Nephron progenitor cell (in vitro differentiated cells): ENCODE data around the gene DSN1.
A peak's percentile ranks its signal among the peaks of the same experiment; 100 is the strongest.

ENCODE experiments used
- DNase-seq: peaks from one replicate; pipeline ENCODE4 v3.0.0; 2021
- H3K27ac Mint-ChIP-seq: 2 replicates; pipeline ENCODE4 v1.8.0; 2021; ENCODE audit warnings: mild to moderate bottlenecking, moderate library complexity, mixed read lengths
- H3K27me3 Mint-ChIP-seq: 2 replicates; pipeline ENCODE4 v1.8.0; 2021; ENCODE audit warnings: mild to moderate bottlenecking, low read depth, mixed read lengths; ENCODE audit not compliant: poor library complexity
- H3K36me3 Mint-ChIP-seq: 2 replicates; pipeline ENCODE4 v1.8.0; 2021; ENCODE audit warnings: low read depth, mixed read lengths
- H3K4me1 Mint-ChIP-seq: 2 replicates; pipeline ENCODE4 v1.8.0; 2021; ENCODE audit warnings: mixed read lengths
- H3K4me3 Mint-ChIP-seq: 2 replicates; pipeline ENCODE4 v1.8.0; 2021; ENCODE audit warnings: mild to moderate bottlenecking, moderate library complexity, mixed read lengths
- H3K9me3 Mint-ChIP-seq: 2 replicates; pipeline ENCODE4 v1.8.0; 2021; ENCODE audit warnings: mild to moderate bottlenecking, moderate library complexity, mixed read lengths
- TF ChIP-seq, protein P1 (sequence below): fragments of 200-600 bp; sonication (generic); IDR thresholded peaks from 2 replicates; pipeline ENCODE4 v1.5.0; 2021; ENCODE audit warnings: antibody characterized with exemption

The DSN1 gene

DNA sequence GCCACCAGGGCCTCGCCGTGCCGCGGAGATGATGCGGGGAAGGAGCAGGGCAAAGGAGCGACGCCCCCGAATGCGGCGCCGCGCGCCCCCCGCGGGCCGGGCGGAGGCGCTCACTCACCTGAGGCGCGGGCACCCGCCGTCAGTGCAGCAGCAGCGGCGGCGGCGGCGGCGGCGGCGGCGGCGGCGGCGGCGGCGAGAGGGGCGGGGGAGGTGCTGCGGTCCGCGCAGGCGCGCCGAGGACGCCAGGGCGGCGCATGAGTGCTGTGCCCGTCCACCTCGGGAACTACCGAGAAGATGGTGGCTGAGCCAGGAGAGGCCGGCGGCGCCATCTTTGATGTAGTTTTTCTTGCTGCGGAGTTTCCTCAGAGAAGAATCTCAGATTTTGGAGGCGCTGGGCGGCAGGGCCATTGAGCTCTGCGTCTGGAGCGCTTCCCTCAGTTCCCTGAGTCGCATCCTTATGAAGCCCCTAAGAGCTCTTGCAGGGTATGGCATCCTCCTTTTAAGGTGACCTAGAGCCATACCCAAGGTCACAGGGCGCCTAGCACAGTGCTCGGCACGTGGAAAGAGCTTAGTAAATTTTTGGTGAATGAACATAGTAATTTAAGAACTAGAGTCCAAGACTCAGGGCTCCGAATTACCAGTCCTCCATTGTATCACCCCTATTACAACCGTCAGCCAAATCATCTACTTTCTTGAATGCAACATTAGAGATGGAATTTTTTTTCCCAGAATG, 27.5 kb downstream of the DSN1 start, which contains the start of gene NDRG3:
Gene NDRG3, minus strand, starts transcription at position 164 of the 733 bp plus-strand sequence. CDS start 24,355 bp downstream, outside the sequence.
- DNase-seq = peak; percentile 91
- peaks cover 6% of the 10 kb centered on the region for H3K36me3 Mint-ChIP-seq
- peaks cover 30% of the 10 kb centered on the region for H3K4me1 Mint-ChIP-seq
- peak within 1 kb of the TSS; percentile 86 for H3K4me3 Mint-ChIP-seq
- no peaks in the 10 kb centered on the region for H3K9me3 Mint-ChIP-seq
- H3K27ac Mint-ChIP-seq = no peak within 1 kb of the TSS
- peaks cover 11% of the 10 kb centered on the region for H3K27me3 Mint-ChIP-seq
- TF ChIP-seq, protein P1, sequence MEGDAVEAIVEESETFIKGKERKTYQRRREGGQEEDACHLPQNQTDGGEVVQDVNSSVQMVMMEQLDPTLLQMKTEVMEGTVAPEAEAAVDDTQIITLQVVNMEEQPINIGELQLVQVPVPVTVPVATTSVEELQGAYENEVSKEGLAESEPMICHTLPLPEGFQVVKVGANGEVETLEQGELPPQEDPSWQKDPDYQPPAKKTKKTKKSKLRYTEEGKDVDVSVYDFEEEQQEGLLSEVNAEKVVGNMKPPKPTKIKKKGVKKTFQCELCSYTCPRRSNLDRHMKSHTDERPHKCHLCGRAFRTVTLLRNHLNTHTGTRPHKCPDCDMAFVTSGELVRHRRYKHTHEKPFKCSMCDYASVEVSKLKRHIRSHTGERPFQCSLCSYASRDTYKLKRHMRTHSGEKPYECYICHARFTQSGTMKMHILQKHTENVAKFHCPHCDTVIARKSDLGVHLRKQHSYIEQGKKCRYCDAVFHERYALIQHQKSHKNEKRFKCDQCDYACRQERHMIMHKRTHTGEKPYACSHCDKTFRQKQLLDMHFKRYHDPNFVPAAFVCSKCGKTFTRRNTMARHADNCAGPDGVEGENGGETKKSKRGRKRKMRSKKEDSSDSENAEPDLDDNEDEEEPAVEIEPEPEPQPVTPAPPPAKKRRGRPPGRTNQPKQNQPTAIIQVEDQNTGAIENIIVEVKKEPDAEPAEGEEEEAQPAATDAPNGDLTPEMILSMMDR = no peak

DNA sequence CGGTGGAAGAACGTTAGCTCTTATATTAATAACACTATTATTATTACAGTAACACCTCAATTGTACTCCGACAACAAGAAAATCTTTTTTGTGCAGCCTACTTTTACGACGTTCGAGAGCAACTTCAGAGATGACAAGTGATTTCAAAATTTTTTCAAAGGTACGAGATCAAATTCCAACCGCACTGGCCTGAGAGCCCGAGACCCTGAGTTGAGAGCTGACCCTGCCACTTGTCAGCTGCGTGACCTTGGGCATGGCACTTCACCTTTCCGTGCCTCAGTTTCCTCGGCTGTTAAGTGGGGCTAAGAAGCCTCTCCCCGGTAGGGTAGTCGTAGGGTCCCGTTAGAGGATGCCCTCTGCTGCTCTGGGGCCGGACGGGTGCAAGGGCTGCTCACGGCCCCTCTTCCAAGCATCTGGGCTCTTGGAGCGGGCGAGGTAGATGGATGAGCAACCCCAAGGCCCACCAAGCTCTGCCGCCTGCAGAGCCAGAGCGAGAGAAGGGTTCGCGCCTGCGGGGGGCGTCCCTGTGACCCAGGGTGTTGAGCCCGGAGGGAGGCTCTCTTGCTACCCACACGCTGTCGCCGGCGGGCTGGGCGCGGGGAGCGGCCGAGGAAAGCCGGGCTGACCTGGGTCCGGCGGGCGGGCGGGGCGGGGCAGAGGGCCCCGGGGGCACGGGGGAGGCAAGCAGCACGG, 28.2 kb downstream of the DSN1 start:
- Mint-ChIP-seq H3K4me3 (peak overlapping the region; percentile 86), H3K27ac (no peak overlapping the region), H3K9me3 (no peaks in the 10 kb centered on the region), H3K4me1 (peaks cover 30% of the 10 kb centered on the region), H3K36me3 (no peaks in the 10 kb centered on the region), H3K27me3 (peaks cover 11% of the 10 kb centered on the region)
- TF ChIP-seq, protein P1 = no peak
- DNase-seq = no peak

DNA sequence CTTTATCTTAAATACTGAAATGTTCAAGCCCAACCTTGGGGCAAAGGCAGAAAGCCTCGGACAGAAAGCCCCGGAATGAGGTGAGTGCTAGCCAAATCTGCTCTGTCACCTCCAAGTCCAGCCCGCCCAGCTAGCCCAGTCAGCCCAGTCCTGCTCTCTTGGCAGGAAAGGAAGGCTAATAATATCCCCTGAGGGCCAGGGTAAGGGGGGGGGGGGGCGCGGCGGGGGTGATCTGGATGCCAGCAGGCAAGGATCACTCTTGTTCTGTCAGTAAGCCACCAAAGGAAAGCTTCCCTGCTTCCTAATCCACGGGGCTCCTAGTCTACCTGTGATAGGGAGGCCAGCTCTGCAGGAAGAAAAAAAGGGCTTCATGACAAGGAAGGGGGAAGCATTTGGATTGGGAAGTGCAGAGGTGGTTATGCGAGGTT, 28.8 kb downstream of the DSN1 start:
- Mint-ChIP-seq H3K27me3 (peaks cover 11% of the 10 kb centered on the region), H3K27ac (no peak overlapping the region), H3K4me3 (peak overlapping the region; percentile 86), H3K9me3 (no peaks in the 10 kb centered on the region), H3K36me3 (no peaks in the 10 kb centered on the region), H3K4me1 (peaks cover 30% of the 10 kb centered on the region)
- TF ChIP-seq, protein P1 = no peak
- peak; percentile 20 for DNase-seq

DNA sequence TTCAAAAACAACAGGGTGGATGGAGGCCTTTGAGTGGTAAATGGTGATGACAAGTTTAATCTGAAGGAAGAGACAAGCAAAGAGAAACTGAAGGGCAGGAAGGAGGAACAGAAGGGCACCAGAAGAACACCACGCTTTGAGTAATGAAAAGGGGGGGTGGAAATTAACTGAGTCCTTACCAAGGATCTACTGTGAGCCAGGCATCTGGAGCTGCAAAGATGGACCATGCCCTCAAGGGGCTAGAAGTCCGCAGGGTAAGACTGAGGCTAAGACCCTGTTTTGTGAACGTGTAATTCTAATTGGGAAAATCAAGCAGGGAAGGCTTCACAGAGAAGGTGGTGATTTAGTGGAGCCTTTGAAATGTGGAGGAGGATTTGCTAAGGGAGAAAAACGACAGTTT, 29.3 kb downstream of the DSN1 start:
- peaks cover 27% of the 10 kb centered on the region for H3K4me1 Mint-ChIP-seq

DNA sequence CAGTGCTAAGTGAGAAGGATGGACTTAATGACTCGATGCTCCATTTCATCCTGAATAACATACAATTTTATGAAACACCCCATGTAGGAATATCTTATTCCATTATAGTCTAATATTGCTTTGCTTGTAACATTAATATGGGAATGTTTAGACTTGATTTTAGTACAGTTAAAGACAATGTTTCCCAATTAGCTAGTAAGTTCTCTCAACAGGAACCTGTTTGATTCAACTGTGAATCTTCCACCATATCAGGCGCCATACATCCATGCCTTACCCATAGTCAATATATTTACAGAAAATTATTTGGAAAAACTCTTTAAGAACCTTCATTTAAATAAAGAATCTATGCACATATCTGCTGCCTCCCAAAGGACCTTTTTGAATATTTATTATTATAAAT, 31.0 kb downstream of the DSN1 start:
- H3K27me3 Mint-ChIP-seq = peaks cover 5% of the 10 kb centered on the region
- H3K36me3 Mint-ChIP-seq = no peaks in the 10 kb centered on the region
- no peak overlapping the region for H3K27ac Mint-ChIP-seq
- TF ChIP-seq, protein P1 = no peak
- no peak overlapping the region for H3K4me3 Mint-ChIP-seq
- DNase-seq = no peak
- peaks cover 24% of the 10 kb centered on the region for H3K4me1 Mint-ChIP-seq
- no peaks in the 10 kb centered on the region for H3K9me3 Mint-ChIP-seq

More for the DNA sequence above, 29.3 kb downstream of the DSN1 start:
- Mint-ChIP-seq H3K36me3 (no peaks in the 10 kb centered on the region), H3K27me3 (peaks cover 11% of the 10 kb centered on the region), H3K4me3 (peak overlapping the region; percentile 86), H3K9me3 (no peaks in the 10 kb centered on the region), H3K27ac (no peak overlapping the region)
- no peak for DNase-seq
- TF ChIP-seq, protein P1 = no peak
